Upper lobe of right lung (tissue), 1 donor: ENCODE measurements around the gene PAIP1. TPM values are rescaled to one million over a fixed set of nuclear protein-coding genes. Genes with fewer than 3 reads are reported as not detected.
A peak's percentile ranks its signal among the peaks of the same experiment; 100 is the strongest.

Experiments
- ATAC-seq: fragments of 200-7000 bp; cut with Tn5 transposase; one replicate; pipeline ENCODE4 v1.9.1; 2020; ENCODE audit warnings: mild to moderate bottlenecking, moderate library complexity
- DNase-seq: peaks from one replicate; pipeline ENCODE4 v3.0.0-alpha.2; 2020
- H3K27ac ChIP-seq: fragments of 200-600 bp; one replicate; pipeline ENCODE4 v1.8.0; 2022
- H3K27me3 ChIP-seq: fragments of 200-600 bp; one replicate; pipeline ENCODE4 v1.8.0; 2022; ENCODE audit warnings: mild to moderate bottlenecking
- H3K36me3 ChIP-seq: fragments of 200-600 bp; one replicate; pipeline ENCODE4 v1.8.0; 2022
- H3K4me1 ChIP-seq: fragments of 200-600 bp; one replicate; pipeline ENCODE4 v1.8.0; 2022
- H3K4me3 ChIP-seq: fragments of 200-600 bp; one replicate; pipeline ENCODE4 v1.8.0; 2022; ENCODE audit warnings: mild to moderate bottlenecking
- H3K9me3 ChIP-seq: fragments of 200-600 bp; one replicate; pipeline ENCODE4 v1.8.0; 2022
- CTCF ChIP-seq: fragments of 200-600 bp; IDR thresholded peaks from one replicate; pipeline ENCODE4 v1.8.0; 2022; ENCODE audit warnings: antibody characterized with exemption
- intact Hi-C: fragments of 100-400 bp; cut with DNase I; formaldehyde crosslinking; loops from one replicate; pipeline ENCODE4 v1.11.0; 2022
- total RNA-seq: library from RNA; stranded (reverse); fragmentation: NEBNext Ultra II Directional; extraction: Animal tissue kit (Norgen Biotek cat#: 25700); gene quantifications from one replicate; pipeline ENCODE4 v1.2.1, GENCODE V29; 2021
- donor health status: DM: no; HTN: yes; CAD: no; lungs with severe emphysema.

Gene PAIP1
- total RNA-seq, 1 donor from 2014 or later, result 82.3 TPM

GRCh38 chr5:43485406-43485805, 71.5 kb downstream of the PAIP1 start:
- DNase-seq, result no peak
- Histone ChIP-seq H3K4me3 (no peak overlapping the region), H3K4me1 (peaks cover 14% of the 10 kb centered on the region), H3K27ac (no peak overlapping the region), H3K36me3 (no peaks in the 10 kb centered on the region), H3K27me3 (no peaks in the 10 kb centered on the region), H3K9me3 (no peaks in the 10 kb centered on the region)
- ATAC-seq, result peak; percentile 36
- intact Hi-C loops, result no loop called here
- TF ChIP-seq CTCF, result no peak

DNA sequence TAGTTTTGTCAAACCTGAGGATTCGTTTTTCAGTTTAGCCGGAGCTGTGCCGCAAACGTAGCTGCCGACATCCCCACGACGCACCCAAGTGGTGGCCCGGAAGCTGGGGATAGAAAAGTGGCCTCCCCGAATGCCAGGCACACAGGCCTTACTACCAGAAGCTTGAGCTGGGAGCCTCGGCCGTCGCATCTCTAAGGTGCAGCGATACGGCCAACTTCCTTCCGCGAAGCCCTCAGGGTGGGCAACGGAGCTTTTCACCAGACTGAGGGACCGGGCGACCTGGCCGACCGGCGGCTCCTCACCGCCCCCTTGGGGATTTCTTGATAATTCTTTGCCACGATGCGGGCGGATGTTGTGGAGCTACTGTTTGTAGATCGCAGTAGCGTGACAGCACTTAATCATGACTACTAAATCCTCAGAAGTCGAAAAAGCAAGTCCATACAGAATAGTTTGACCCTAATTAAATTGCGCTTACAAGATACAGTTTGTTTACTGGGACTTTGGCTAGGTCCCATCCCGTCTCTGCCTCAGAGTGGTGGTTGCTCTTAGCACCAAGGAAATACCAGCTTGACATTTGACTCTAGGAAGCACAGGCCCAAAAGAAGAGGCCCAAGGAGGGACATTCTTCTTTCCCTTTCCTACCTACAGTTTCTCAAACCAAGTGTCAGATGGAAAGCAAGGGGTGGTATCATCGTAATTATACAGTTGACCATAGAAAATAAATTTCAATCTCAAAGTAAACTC, 72.6 kb downstream of the PAIP1 start:
- Histone ChIP-seq H3K4me3 (peak overlapping the region; percentile 82), H3K36me3 (no peaks in the 10 kb centered on the region), H3K27me3 (no peaks in the 10 kb centered on the region), H3K27ac (peak overlapping the region; percentile 99), H3K9me3 (no peaks in the 10 kb centered on the region), H3K4me1 (peaks cover 14% of the 10 kb centered on the region)
- ATAC-seq (peak; percentile 87), DNase-seq (peak; percentile 92)
- intact Hi-C loops, result no loop called here
- TF ChIP-seq CTCF, result peak; percentile 72

GRCh38 chr5:43483298-43484105, 73.4 kb downstream of the PAIP1 start, which contains the start of gene TMEM267:
Gene TMEM267 (minus strand): TSS chr5:43483865. CDS start chr5:43453969, 29,896 bp downstream.
- H3K4me1 ChIP-seq, result peaks cover 14% of the 10 kb centered on the region
- H3K9me3 ChIP-seq, result no peaks in the 10 kb centered on the region
- intact Hi-C loops, result no loop called here
- ATAC-seq (peak; percentile 97), DNase-seq (peak; percentile 96)
- TF ChIP-seq CTCF, result no peak
- H3K27me3 ChIP-seq, result no peaks in the 10 kb centered on the region
- H3K4me3 ChIP-seq, result peak within 1 kb of the TSS; percentile 82
- peak within 1 kb of the TSS; percentile 99 for H3K27ac ChIP-seq
- no peaks in the 10 kb centered on the region for H3K36me3 ChIP-seq

- Histone ChIP-seq H3K4me3 (peak overlapping the region; percentile 82), H3K27ac (peak overlapping the region; percentile 99), H3K27me3 (no peaks in the 10 kb centered on the region), H3K9me3 (no peaks in the 10 kb centered on the region), H3K36me3 (no peaks in the 10 kb centered on the region), H3K4me1 (peaks cover 14% of the 10 kb centered on the region)
- DNase-seq (no peak), ATAC-seq (no peak)
- TF ChIP-seq CTCF, result no peak
- intact Hi-C loops, result no loop called here
Observed at GRCh38 chr5:43482490-43483297, 74.2 kb downstream of the PAIP1 start.

Other genes with a start within 250 kb of the PAIP1 start
- 167 TPM for gene HMGCS1, start 243.7 kb downstream of the PAIP1 start, total RNA-seq
- gene CCL28, start 144.7 kb downstream of the PAIP1 start, total RNA-seq, result 7.7 TPM
- 12.0 TPM for gene TMEM267, start 73.2 kb downstream of the PAIP1 start, total RNA-seq
- gene C5orf34, start 41.9 kb downstream of the PAIP1 start, total RNA-seq, result 2.6 TPM
- gene NNT, start 46.1 kb upstream of the PAIP1 start, total RNA-seq, result 67.7 TPM